ENCODE results near the gene LRP1-AS. TPM values are rescaled to one million over a fixed set of nuclear protein-coding genes. Genes with fewer than 3 reads are reported as not detected.

The LRP1-AS gene
- total RNA-seq, 2 experiments from 2014 or later: not detected

- CTCF ChIA-PET: interaction anchor here (0.6 to 1.4 kb wide), 2 partner anchors 44 to 131 kb away, joined by 3 read pairs; no protein-coding TSS in a partner anchor
- TF ChIP-seq CTCF (IDR thresholded peaks at IDR 0.05): no peak
- DNase-seq (no peak), ATAC-seq (no peak)
- H3K27ac Mint-ChIP-seq: no peak overlapping the region
- H3K9me3 Mint-ChIP-seq: no peaks in the 10 kb centered on the region
- no peak overlapping the region for H3K4me3 Mint-ChIP-seq
- H3K36me3 Mint-ChIP-seq (ENCODE audit: low read depth): no peaks in the 10 kb centered on the region
- intact Hi-C loops (cut with micrococcal nuclease): no loop called here
- no peaks in the 10 kb centered on the region for H3K27me3 Mint-ChIP-seq
- POLR2A ChIA-PET: interaction anchor here (1.4 kb wide), 1 partner anchor 30 kb away, joined by 6 read pairs; no protein-coding TSS in a partner anchor
- peaks cover 7% of the 10 kb centered on the region for H3K4me1 Mint-ChIP-seq (ENCODE audit: low read depth)
Observed at GRCh38 chr12:57138526-57139272, 8.7 kb downstream of the LRP1-AS start.

GRCh38 chr12:57135527-57136326, 11.7 kb downstream of the LRP1-AS start:
- Mint-ChIP-seq H3K36me3 (ENCODE audit: low read depth) (no peaks in the 10 kb centered on the region), H3K27me3 (no peaks in the 10 kb centered on the region), H3K9me3 (no peaks in the 10 kb centered on the region), H3K4me1 (ENCODE audit: low read depth) (peaks cover 3% of the 10 kb centered on the region), H3K27ac (no peak overlapping the region), H3K4me3 (no peak overlapping the region)
- ChIA-PET POLR2A (interaction anchor here (0.8 to 0.9 kb wide), 2 partner anchors 8 to 17 kb away, joined by 3 to 4 read pairs; no protein-coding TSS in a partner anchor), CTCF (interaction anchor here (0.9 to 1.2 kb wide), 2 partner anchors 12 to 15 kb away, joined by 3 read pairs; no protein-coding TSS in a partner anchor)
- no peak for ATAC-seq
- DNase-seq: no peak
- intact Hi-C loops (cut with micrococcal nuclease): no loop called here
- no peak for TF ChIP-seq CTCF (IDR thresholded peaks at IDR 0.05)

- no peak overlapping the region for H3K27ac Mint-ChIP-seq
- POLR2A ChIA-PET: interaction anchor here (0.8 kb wide), 1 partner anchor 17 kb away, joined by 4 read pairs; no protein-coding TSS in a partner anchor
- no peak for TF ChIP-seq CTCF (IDR thresholded peaks at IDR 0.05)
- DNase-seq: no peak
- no peaks in the 10 kb centered on the region for H3K9me3 Mint-ChIP-seq
- no peak overlapping the region for H3K4me3 Mint-ChIP-seq
- no peaks in the 10 kb centered on the region for H3K36me3 Mint-ChIP-seq (ENCODE audit: low read depth)
- CTCF ChIA-PET: no interaction called here
- no peaks in the 10 kb centered on the region for H3K27me3 Mint-ChIP-seq
- peaks cover 7% of the 10 kb centered on the region for H3K4me1 Mint-ChIP-seq (ENCODE audit: low read depth)
- intact Hi-C loops (cut with micrococcal nuclease): no loop called here
- no peak for ATAC-seq
Observed at GRCh38 chr12:57134949-57135348, 12.5 kb downstream of the LRP1-AS start.

GRCh38 chr12:57133916-57134315, 13.5 kb downstream of the LRP1-AS start:
- Mint-ChIP-seq H3K27ac (no peak overlapping the region), H3K27me3 (no peaks in the 10 kb centered on the region), H3K4me1 (ENCODE audit: low read depth) (peaks cover 11% of the 10 kb centered on the region), H3K9me3 (no peaks in the 10 kb centered on the region), H3K4me3 (no peak overlapping the region), H3K36me3 (ENCODE audit: low read depth) (no peaks in the 10 kb centered on the region)
- DNase-seq: no peak
- no peak for ATAC-seq
- ChIA-PET CTCF (interaction anchor here (1.2 kb wide), 1 partner anchor 10 kb away, joined by 6 read pairs; no protein-coding TSS in a partner anchor), POLR2A (no interaction called here)
- TF ChIP-seq CTCF (IDR thresholded peaks at IDR 0.05): no peak
- intact Hi-C loops (cut with micrococcal nuclease): no loop called here
